Neural cell (in vitro differentiated cells): ENCODE data around the gene WDFY1. TPM values are rescaled to one million over a fixed set of nuclear protein-coding genes. Genes with fewer than 3 reads are reported as not detected.

ENCODE experiments used
- H2AFZ ChIP-seq: fragments of 200-600, 300-800 bp; sonication (generic), shearing (Covaris generic); 2 replicates; pipeline ENCODE4 v1.6.0; 2014; ENCODE audit warnings: low read depth, mild to moderate bottlenecking, antibody characterized with exemption, low read length, moderate library complexity
- H3F3A ChIP-seq: fragments of 200-600 bp; shearing (Covaris generic); 2 replicates; pipeline ENCODE4 v1.6.1; 2016; ENCODE audit warnings: mild to moderate bottlenecking, moderate library complexity, mixed read lengths, antibody characterized with exemption, low read length; ENCODE audit not compliant: insufficient read depth, poor library complexity, severe bottlenecking
- H3K27ac ChIP-seq: fragments of 200-600, 300-800 bp; sonication (generic), shearing (Covaris generic); 2 replicates; pipeline ENCODE4 v1.5.1; 2014; ENCODE audit warnings: mild to moderate bottlenecking, low read length, moderate library complexity
- H3K27me3 ChIP-seq: fragments of 300-800, 200-600 bp; sonication (generic), shearing (Covaris generic); 2 replicates; pipeline ENCODE4 v1.6.0; 2014; ENCODE audit warnings: mild to moderate bottlenecking, low read depth, low read length, moderate library complexity; ENCODE audit not compliant: insufficient read depth
- H3K36me3 ChIP-seq: fragments of 300-800, 200-600 bp; sonication (generic), shearing (Covaris generic); 2 replicates; pipeline ENCODE4 v1.5.1; 2014; ENCODE audit warnings: mild to moderate bottlenecking, antibody characterized with exemption, low read length, moderate library complexity; ENCODE audit not compliant: insufficient read depth
- H3K4me2 ChIP-seq: fragments of 300-800, 200-600 bp; sonication (generic), shearing (Covaris generic); 2 replicates; pipeline ENCODE4 v1.6.0; 2014; ENCODE audit warnings: mild to moderate bottlenecking, low read length
- H3K4me3 ChIP-seq: fragments of 300-800, 200-600 bp; sonication (generic), shearing (Covaris generic); 2 replicates; pipeline ENCODE4 v1.5.1; 2014; ENCODE audit warnings: mild to moderate bottlenecking, low read length, moderate library complexity
- H3K79me2 ChIP-seq: fragments of 200-600 bp; shearing (Covaris generic); replicated peaks from 2 replicates; pipeline ENCODE4 v1.6.0; 2014; ENCODE audit warnings: mild to moderate bottlenecking, low read length, moderate library complexity; ENCODE audit not compliant: insufficient read depth
- H3K9ac ChIP-seq: fragments of 300-800, 200-600 bp; sonication (generic), shearing (Covaris generic); 2 replicates; pipeline ENCODE4 v1.6.1; 2016; ENCODE audit warnings: mild to moderate bottlenecking, low read length, mixed read lengths
- H3K9me2 ChIP-seq: fragments of 200-600 bp; shearing (Covaris generic); 2 replicates; pipeline ENCODE4 v1.6.1; 2016; ENCODE audit warnings: mild to moderate bottlenecking, low read length, mixed read lengths; ENCODE audit not compliant: insufficient read depth
- H3K9me3 ChIP-seq: fragments of 200-600, 300-800 bp; sonication (generic), shearing (Covaris generic); 2 replicates; pipeline ENCODE4 v1.6.1; 2016; ENCODE audit warnings: mild to moderate bottlenecking, mixed run types, low read length, moderate library complexity, mixed read lengths
- H4K20me1 ChIP-seq: fragments of 200-600 bp; shearing (Covaris generic); 2 replicates; pipeline ENCODE4 v1.6.1; 2016; ENCODE audit warnings: mild to moderate bottlenecking, mixed run types; ENCODE audit not compliant: insufficient read depth
- EP300 ChIP-seq: fragments of 450-650 bp; conservative IDR thresholded peaks from 2 replicates; pipeline ENCODE4 v1.6.1; 2014; ENCODE audit warnings: antibody characterized with exemption, mild to moderate bottlenecking, moderate library complexity; ENCODE audit not compliant: poor library complexity, severe bottlenecking
- EZH2 ChIP-seq: fragments of 200-600, 300-800 bp; shearing (Covaris generic), sonication (generic); IDR thresholded peaks from 2 replicates; pipeline ENCODE4 v1.6.1; 2014; ENCODE audit warnings: antibody characterized with exemption, low read length, borderline replicate concordance, mild to moderate bottlenecking; ENCODE audit not compliant: insufficient read depth, poor library complexity, severe bottlenecking
- MXI1 ChIP-seq: fragments of 450-650 bp; conservative IDR thresholded peaks from 2 replicates; pipeline ENCODE4 v1.6.1; 2014; ENCODE audit warnings: antibody characterized with exemption, mild to moderate bottlenecking; ENCODE audit not compliant: poor library complexity, severe bottlenecking
- POLR2AphosphoS5 ChIP-seq: IDR thresholded peaks from 2 replicates; pipeline ENCODE4 v1.6.1; 2012
- RAD21 ChIP-seq: fragments of 450-650 bp; conservative IDR thresholded peaks from 2 replicates; pipeline ENCODE4 v1.6.1; 2014; ENCODE audit warnings: antibody characterized with exemption, mild to moderate bottlenecking, moderate library complexity
- SMC3 ChIP-seq: fragments of 450-650 bp; conservative IDR thresholded peaks from 2 replicates; pipeline ENCODE4 v1.6.1; 2014; ENCODE audit warnings: antibody characterized with exemption, mild to moderate bottlenecking, moderate library complexity; ENCODE audit not compliant: poor library complexity
- TAF1 ChIP-seq: IDR thresholded peaks from 2 replicates; pipeline ENCODE4 v1.6.1; 2012; ENCODE audit warnings: low read depth
- polyA plus RNA-seq: library from polyadenylated mRNA; depleted of rRNA; stranded (reverse); fragments of >200 nt; gene quantifications from 2 replicates; pipeline ENCODE4 v1.2.3, GENCODE V29; 2014
- TF ChIP-seq, protein P1 (sequence below): IDR thresholded peaks from 2 replicates; pipeline ENCODE4 v1.6.1; 2012; ENCODE audit warnings: borderline replicate concordance
- TF ChIP-seq, protein P2 (sequence below): fragments of 450-650 bp; IDR thresholded peaks from 2 replicates; pipeline ENCODE4 v1.5.1; 2014; ENCODE audit warnings: antibody characterized with exemption, mild to moderate bottlenecking, moderate library complexity; ENCODE audit not compliant: poor library complexity, severe bottlenecking

The WDFY1 gene
- polyA plus RNA-seq, 1 donor from 2014 or later: 49.4 TPM

DNA sequence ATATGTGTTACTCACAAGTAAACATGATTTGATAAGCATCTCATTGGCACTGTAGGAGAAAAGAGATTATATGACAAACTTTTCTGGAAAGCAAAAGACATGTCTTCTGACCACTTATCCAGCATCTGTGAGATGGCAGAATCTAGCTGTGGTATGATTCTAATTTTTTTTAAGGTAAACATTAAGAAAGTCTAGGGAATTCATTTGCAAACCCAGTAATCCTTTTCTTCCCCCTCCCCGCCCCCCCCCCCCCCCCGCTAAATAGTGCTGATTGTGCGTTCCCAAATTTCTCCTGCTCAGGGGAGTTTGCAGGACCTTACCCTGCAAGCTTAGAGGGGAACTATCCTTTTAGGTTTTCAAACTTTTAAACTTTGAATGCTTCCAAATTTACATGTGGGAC lies 24.2 kb upstream of the WDFY1 start:
- Histone ChIP-seq H2AFZ (no peak overlapping the region), H3K4me3 (no peak overlapping the region), H4K20me1 (no peaks in the 10 kb centered on the region), H3K9me2 (no peaks in the 10 kb centered on the region), H3K9me3 (no peaks in the 10 kb centered on the region), H3K4me2 (no peak overlapping the region), H3K27me3 (no peaks in the 10 kb centered on the region), H3K79me2 (peaks cover 2% of the 10 kb centered on the region), H3F3A (no peaks in the 10 kb centered on the region), H3K9ac (no peak overlapping the region), H3K36me3 (no peaks in the 10 kb centered on the region), H3K27ac (no peak overlapping the region)
- TF ChIP-seq TAF1 (no peak), SMC3 (no peak), EZH2 (no peak), MXI1 (no peak), RAD21 (no peak), EP300 (no peak), POLR2AphosphoS5 (no peak)
- TF ChIP-seq, protein P1, sequence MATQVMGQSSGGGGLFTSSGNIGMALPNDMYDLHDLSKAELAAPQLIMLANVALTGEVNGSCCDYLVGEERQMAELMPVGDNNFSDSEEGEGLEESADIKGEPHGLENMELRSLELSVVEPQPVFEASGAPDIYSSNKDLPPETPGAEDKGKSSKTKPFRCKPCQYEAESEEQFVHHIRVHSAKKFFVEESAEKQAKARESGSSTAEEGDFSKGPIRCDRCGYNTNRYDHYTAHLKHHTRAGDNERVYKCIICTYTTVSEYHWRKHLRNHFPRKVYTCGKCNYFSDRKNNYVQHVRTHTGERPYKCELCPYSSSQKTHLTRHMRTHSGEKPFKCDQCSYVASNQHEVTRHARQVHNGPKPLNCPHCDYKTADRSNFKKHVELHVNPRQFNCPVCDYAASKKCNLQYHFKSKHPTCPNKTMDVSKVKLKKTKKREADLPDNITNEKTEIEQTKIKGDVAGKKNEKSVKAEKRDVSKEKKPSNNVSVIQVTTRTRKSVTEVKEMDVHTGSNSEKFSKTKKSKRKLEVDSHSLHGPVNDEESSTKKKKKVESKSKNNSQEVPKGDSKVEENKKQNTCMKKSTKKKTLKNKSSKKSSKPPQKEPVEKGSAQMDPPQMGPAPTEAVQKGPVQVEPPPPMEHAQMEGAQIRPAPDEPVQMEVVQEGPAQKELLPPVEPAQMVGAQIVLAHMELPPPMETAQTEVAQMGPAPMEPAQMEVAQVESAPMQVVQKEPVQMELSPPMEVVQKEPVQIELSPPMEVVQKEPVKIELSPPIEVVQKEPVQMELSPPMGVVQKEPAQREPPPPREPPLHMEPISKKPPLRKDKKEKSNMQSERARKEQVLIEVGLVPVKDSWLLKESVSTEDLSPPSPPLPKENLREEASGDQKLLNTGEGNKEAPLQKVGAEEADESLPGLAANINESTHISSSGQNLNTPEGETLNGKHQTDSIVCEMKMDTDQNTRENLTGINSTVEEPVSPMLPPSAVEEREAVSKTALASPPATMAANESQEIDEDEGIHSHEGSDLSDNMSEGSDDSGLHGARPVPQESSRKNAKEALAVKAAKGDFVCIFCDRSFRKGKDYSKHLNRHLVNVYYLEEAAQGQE: no peak
- TF ChIP-seq, protein P2, sequence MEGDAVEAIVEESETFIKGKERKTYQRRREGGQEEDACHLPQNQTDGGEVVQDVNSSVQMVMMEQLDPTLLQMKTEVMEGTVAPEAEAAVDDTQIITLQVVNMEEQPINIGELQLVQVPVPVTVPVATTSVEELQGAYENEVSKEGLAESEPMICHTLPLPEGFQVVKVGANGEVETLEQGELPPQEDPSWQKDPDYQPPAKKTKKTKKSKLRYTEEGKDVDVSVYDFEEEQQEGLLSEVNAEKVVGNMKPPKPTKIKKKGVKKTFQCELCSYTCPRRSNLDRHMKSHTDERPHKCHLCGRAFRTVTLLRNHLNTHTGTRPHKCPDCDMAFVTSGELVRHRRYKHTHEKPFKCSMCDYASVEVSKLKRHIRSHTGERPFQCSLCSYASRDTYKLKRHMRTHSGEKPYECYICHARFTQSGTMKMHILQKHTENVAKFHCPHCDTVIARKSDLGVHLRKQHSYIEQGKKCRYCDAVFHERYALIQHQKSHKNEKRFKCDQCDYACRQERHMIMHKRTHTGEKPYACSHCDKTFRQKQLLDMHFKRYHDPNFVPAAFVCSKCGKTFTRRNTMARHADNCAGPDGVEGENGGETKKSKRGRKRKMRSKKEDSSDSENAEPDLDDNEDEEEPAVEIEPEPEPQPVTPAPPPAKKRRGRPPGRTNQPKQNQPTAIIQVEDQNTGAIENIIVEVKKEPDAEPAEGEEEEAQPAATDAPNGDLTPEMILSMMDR: no peak

DNA sequence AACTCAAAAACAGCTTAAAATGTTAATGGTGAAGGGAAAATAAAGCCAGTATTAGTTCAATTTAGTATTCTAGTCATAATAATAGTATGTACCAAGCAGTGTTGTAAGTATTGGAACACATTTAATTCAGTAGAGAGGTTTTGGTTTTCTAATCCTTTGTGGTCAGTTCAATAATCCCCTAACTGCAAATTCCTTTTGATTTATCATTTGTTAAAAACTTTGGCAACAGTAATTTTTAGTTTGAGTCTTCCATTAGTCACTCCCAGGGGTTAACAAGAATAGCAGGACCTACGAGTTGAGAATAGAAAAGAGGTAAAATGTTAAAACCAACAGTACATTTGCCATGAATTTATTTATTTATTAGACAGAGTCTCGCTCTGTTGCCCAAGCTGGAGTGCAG lies 22.8 kb upstream of the WDFY1 start:
- peaks cover 7% of the 10 kb centered on the region for H3K79me2 ChIP-seq
- no peak overlapping the region for H3K9ac ChIP-seq
- no peak overlapping the region for H3K27ac ChIP-seq
- no peak overlapping the region for H3K4me2 ChIP-seq
- no peak overlapping the region for H2AFZ ChIP-seq
- H3K9me2 ChIP-seq: no peaks in the 10 kb centered on the region
- no peaks in the 10 kb centered on the region for H4K20me1 ChIP-seq
- TF ChIP-seq, protein P1: no peak
- TF ChIP-seq, protein P2: no peak
- TF ChIP-seq POLR2AphosphoS5 (no peak), EZH2 (no peak), TAF1 (no peak), EP300 (no peak), MXI1 (no peak), SMC3 (no peak), RAD21 (no peak)
- H3K9me3 ChIP-seq: no peaks in the 10 kb centered on the region
- no peak overlapping the region for H3K4me3 ChIP-seq
- no peaks in the 10 kb centered on the region for H3F3A ChIP-seq
- H3K27me3 ChIP-seq: no peaks in the 10 kb centered on the region
- H3K36me3 ChIP-seq: no peaks in the 10 kb centered on the region
